ENCODE data around the gene ACSS2.

The ACSS2 gene

GRCh38 chr20:34916774-34917354 lies 40.5 kb downstream of the ACSS2 start:
- DNase-seq: no peak

- no peak for DNase-seq
These were observed 43.6 kb downstream of the ACSS2 start for GRCh38 chr20:34920055-34920454.

DNA sequence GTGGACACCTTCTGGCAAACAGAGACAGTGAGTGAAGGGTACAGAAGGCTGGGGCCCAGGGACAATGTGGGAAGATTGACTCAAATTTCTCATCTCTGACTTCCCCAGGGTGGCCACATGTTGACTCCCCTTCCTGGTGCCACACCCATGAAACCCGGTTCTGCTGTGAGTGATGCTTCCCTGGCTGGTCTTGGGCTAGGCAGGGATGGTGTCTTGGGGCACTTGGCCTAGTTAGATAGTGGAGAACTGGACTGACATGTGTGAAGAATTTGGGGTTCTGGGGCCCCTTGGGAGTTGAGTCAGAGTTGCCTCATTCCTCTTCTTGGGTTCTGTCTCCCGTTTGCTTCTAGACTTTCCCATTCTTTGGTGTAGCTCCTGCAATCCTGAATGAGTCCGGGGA lies 45.0 kb downstream of the ACSS2 start:
- DNase-seq: no peak

DNA sequence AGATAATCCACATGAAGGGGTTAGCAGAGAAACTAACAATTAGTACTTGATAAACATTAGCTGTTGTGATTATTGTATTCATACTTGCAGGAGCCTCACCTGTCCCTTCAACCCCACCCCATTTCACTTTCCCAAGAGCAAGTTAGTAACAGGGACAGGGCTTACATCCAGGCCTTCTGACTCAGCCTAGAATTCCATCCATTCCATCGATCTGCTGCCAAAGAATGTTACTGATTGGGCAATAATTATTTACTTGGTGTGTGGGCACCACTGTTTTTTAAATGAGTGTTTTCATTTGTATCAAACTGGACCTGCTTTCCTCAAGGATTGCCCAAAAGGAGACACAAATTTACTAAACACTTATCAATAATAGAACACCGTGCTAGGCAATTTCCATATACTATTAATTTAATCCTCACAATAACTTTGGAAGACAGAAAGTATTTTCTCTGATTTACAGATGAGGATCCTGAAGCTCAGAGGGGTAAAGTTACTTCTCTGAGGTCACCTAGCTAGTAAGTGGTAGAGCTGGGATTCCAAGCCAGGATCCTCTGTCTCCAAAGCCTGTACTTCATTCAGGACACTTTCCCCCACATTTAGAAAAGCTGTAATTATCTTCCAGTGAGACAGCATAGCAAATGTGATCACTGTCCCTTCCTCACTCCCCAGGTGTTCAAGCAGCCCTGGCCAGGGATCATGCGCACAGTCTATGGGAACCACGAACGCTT lies 46.4 kb downstream of the ACSS2 start:
- no peak for DNase-seq

DNA sequence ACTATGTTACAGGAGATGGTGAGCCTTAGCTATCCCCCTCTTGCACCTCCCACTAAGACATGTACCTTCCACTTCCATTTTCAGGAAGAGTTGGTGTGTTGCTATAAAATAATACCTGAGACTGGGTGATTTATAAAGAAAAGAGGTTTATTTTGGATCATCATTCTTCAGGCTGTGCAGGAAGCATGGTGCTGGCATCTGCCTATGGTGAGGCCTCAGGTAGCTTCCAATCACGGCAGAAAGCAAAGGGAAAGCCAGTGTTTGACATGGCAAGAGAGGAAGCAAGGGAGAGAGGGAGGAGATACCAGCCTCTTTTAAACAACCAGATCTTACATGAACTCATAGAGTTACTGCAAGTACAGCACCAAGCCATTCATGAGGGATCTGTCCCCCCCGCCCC lies 47.0 kb downstream of the ACSS2 start:
- DNase-seq: no peak

DNA sequence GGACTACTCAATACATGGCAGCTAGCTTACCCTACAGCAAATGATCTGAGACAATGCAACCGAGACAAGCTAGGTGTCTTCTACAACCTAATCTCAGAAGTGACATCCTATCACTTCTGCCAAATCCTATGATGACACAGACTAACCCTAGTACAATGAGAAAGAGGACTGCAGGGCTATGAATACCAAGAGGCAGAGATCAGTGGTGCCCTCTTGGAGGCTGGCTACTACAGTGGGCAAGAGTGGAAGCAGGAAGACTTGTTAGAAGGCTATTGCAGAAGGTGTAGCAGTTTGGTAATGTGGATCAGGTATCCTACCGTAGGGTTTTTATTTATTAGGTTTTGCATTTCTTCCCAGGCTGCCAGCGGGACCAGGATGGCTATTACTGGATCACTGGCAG lies 48.9 kb downstream of the ACSS2 start:
- no peak for DNase-seq

DNA sequence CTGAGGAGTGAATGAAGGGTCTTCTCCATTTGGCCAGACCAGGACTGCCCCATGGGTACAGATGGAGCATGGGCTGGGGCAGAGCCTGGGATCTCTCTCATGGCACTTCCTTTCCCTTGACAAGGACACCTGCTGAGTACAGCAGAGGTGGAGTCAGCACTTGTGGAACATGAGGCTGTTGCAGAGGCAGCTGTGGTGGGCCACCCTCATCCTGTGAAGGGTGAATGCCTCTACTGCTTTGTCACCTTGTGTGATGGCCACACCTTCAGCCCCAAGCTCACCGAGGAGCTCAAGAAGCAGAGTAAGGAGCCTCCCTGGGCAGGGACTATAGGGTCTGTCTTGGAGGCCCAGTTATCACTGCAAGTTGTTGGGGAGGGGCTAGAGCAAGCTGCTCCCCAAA lies 49.6 kb downstream of the ACSS2 start:
- DNase-seq: no peak

DNA sequence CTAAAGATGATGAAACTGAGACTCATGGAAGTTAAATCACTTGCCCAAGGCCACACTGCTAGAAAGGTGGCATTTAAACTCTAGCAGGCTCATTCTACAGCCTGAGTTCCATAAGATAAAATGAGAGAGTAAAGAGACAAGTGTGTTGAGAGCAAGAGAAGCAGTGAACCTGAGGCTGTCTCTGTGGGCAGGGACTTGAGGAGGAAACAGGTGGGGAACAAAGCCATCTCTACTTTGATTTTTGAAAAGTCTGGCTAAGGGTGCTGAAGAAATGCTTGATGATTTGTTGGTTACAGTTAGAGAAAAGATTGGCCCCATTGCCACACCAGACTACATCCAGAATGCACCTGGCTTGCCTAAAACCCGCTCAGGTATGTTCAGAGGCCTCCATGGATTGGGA lies 50.2 kb downstream of the ACSS2 start:
- DNase-seq: no peak

- no peak for DNase-seq
These were observed 51.3 kb downstream of the ACSS2 start for GRCh38 chr20:34927736-34928135.

GRCh38 chr20:34928411-34928810 lies 52.0 kb downstream of the ACSS2 start:
- DNase-seq: no peak

DNA sequence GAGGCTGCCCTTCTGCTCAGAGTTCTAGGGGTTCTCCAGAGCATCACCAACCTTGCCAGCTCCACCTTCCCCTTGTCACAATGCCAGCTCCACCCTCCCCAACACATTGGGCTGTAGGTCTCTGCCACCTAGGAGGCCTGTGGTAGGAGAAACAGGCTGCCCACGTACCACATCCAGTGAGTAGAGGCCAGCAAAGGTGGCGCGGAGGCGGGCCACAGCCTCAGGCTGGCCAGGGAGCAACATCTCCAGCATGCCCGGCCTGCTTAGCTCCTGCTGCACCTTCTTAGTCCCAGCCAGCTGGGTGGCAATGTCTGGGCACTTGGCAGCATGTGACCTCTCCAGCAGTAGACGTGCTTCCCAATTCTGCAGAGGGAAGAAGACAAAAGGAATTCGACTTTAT lies 55.4 kb downstream of the ACSS2 start:
- DNase-seq: no peak

DNA sequence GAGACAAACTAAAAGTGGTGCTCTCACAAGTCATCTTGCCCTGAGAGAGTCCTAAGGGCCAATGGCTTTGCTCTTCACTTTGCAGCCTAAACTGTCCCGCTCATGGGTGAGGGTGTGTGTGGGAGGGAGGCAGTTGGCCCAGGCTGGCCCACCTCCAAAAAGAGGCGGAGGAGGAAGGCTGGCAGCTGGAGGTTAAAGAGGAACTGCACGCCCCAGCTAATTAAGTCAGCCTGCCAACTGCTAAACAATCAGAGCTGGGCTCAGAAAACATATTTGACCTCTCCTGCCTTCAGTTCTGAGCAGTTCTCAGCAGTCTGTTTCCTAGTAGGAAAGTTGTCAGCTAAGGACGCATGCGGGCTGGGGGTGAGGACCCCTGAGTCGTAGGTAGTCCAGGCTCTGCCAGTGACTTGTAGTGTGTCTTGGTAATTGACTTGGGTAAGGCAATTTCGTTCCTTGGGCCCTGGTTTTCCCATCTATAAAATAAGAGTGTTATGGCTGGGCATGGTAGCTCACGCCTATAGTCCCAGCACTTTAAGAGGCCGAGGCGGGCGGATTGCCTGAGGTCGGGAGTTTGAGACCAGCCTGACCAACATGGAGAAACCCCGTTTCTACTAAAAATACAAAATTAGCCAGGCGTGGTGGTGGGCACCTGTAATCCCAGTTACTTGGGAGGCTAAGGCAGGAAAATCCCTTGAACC lies 62.2 kb downstream of the ACSS2 start:
- no peak for DNase-seq

- no peak for DNase-seq
These were observed 63.7 kb downstream of the ACSS2 start for GRCh38 chr20:34940081-34940481.

- DNase-seq: no peak
These were observed 64.8 kb downstream of the ACSS2 start for GRCh38 chr20:34941226-34941625.

DNA sequence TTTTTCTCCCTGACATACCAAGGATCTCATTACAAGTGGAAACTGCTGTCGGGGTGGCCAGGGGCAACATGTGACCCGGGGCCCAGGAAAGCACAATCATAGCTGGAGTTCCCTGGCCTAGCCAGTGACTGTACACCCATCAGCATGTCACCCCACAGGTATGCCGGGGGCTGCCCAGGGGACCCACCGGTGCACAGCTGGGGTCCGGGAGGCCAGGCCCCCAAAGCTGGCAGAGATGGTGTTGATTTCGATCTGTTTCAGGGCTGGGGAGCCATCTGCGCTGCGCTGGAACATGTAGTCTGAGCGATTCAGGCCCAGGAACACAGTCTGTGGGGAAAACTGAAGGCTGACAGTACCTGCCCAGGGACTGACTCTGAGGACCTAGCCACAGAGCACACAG lies 65.9 kb downstream of the ACSS2 start:
- no peak for DNase-seq

- no peak for DNase-seq
These were observed 67.6 kb downstream of the ACSS2 start for GRCh38 chr20:34943808-34944567.

- DNase-seq: no peak
These were observed 69.1 kb downstream of the ACSS2 start for GRCh38 chr20:34945315-34946077.

GRCh38 chr20:34946661-34947060 lies 70.2 kb downstream of the ACSS2 start:
- DNase-seq: no peak

DNA sequence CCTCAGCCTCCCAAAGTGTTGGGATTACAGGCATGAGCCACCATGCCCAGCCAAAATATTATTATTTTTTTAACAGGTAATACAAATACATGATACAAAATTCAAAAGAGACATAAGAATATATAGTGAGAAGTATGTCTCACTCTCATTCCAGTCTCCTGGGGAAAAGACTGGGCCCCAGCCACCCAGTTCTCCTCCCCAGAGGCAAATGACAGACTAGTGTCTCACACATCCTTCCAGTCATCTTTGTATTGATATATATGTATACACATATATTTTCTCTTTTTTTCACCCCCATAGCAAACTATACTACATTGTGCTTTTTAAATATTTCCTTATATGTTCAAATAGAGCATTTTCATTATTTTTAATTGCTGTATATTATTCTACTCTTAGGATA lies 70.9 kb downstream of the ACSS2 start:
- no peak for DNase-seq

GRCh38 chr20:34948030-34948429 lies 71.6 kb downstream of the ACSS2 start:
- DNase-seq: no peak

DNA sequence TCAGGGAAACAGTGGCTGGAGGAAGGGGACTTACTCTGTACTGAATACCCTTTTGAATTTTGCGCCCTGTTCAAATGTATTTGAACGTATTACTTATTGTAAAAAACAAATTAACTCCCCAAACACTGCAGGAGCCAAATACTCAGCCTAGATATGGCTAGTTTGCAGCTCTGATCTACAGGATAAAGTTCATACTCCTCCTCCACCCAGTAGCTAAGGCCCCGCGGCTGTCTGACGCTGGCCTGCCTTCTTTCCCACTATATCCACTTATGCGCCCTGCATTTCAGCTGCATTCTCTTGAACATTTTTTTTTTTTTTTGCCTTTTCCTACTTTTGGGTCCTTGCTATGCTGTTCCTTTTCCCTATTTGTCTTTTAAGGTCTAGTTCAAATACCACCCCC lies 72.7 kb downstream of the ACSS2 start:
- DNase-seq: no peak

DNA sequence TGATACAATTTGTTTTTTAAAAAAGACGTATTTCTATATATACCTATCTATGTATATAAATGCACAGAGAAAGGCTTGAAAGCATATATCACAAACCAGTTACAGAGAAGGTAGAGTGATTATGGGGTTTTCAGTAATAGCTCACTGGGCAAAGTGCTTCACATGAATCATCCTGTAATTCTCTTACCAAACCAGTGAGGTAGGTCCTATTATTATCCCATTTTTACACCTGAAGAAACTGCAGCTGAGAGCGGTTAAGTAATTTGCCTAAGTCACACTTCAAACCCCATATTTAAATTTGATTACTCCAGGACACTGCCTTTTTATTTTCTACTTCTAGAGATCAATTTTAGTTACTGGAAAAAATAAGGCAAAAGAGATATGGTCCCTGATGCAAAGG lies 74.8 kb downstream of the ACSS2 start:
- no peak for DNase-seq

- no peak for DNase-seq
These were observed 75.2 kb downstream of the ACSS2 start for GRCh38 chr20:34951652-34952051.
